ENCODE measurements around the gene NOS1AP. TPM values are rescaled to one million over a fixed set of nuclear protein-coding genes. Genes with fewer than 3 reads are reported as not detected.

Gene NOS1AP
- total RNA-seq, 4 donors from 2014 or later: 8.5 to 34.8 (median 14.1) TPM

- Histone ChIP-seq H3K4me3 (no peak overlapping the region), H3K36me3 (no peaks in the 10 kb centered on the region), H3K27ac (peak overlapping the region; percentile 19 to 56 (median 34)), H3K27me3 (no peaks in the 10 kb centered on the region), H3K9me3 (no peaks in the 10 kb centered on the region), H3K4me1 (peaks cover 0 to 7% (median 0%) of the 10 kb centered on the region in 4 donors)
- no peak for DNase-seq
- intact Hi-C loops (cut with DNase I; ENCODE audit: low total_unique reads) (no loop called here), in situ Hi-C loops (cut with MboI; ENCODE audit: low pct_ligation_motif_present in 1 of 4, low pct_unique_long_range_greater_than_20kb in 1 of 4, low sequenced_read_pairs in 3 of 4) (no loop called here)
- TF ChIP-seq EP300 (IDR thresholded peaks at IDR 0.05; ENCODE audit: low read depth) (no peak), CTCF (IDR thresholded peaks at IDR 0.05) (no peak)
- WGBS, 2 donors (ENCODE audit: low coverage in 1 of 2): 86 to 100% methylated on average over 1 to 10 of the region's 10 CpGs
Measured at GRCh38 chr1:162360237-162360873, 290.9 kb downstream of the NOS1AP start.

DNA sequence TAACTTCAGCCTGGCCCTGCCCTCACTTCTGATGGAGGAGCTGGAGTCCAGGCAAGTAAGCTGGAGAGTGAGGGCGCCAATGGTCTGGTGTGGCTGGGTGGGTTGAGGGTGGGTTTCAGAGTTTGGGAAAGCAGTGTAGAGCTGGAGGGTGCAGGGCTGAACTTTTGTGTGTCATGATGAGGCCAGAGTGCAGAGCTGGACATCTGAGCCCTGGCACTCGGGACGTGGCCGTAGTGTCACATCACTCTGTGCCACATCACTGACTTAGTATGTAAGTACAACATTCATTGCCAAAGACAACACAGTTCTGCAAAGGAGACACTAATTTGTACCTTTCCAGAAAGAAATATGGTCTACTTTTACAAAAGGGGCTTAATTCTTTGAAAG is 291.4 kb downstream of the NOS1AP start:
- in situ Hi-C loops (cut with MboI; ENCODE audit: low pct_ligation_motif_present in 1 of 4, low pct_unique_long_range_greater_than_20kb in 1 of 4, low sequenced_read_pairs in 3 of 4): no loop called here
- H3K36me3 ChIP-seq: no peaks in the 10 kb centered on the region
- WGBS, 2 donors (ENCODE audit: low coverage in 1 of 2): 92% methylated on average over 4 of the region's 4 CpGs; no CpG with 5 or more reads in 1 of the 2 donors

DNA sequence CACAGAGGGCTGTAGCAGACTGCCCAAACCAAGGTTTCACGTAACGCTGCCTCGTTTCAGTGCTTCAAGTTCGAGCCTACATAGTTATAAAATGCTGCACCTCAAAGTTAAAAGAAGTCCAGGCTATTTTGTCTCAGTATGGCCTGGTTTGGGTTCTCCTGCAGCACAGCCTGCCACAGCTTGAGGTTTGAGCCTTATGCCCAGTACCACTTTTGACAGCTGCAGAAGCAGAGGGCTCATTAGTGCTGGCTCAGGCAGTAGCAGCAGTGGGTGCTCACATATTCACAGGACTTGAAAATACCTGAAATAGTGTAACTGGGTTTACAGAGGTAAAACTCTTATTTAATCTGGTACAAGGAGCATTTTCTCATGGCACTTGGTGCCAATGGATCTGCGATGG is 291.9 kb downstream of the NOS1AP start:
- H3K36me3 ChIP-seq: no peaks in the 10 kb centered on the region
- TF ChIP-seq EP300 (IDR thresholded peaks at IDR 0.05; ENCODE audit: low read depth): no peak
- no peak for TF ChIP-seq CTCF (IDR thresholded peaks at IDR 0.05)
- no peak for TF ChIP-seq POLR2A (IDR thresholded peaks at IDR 0.05)
- TF ChIP-seq POLR2AphosphoS5 (IDR thresholded peaks at IDR 0.05): no peak
- intact Hi-C loops (cut with DNase I; ENCODE audit: low total_unique reads): no loop called here
- DNase-seq: no peak
- no peaks in the 10 kb centered on the region for H3K27me3 ChIP-seq
- H3K27ac ChIP-seq: peak overlapping the region in 2 of 4 donors; percentile 19 to 56
- peaks cover 0 to 7% (median 0%) of the 10 kb centered on the region in 4 donors for H3K4me1 ChIP-seq
- no peaks in the 10 kb centered on the region for H3K9me3 ChIP-seq
- in situ Hi-C loops (cut with MboI; ENCODE audit: low pct_ligation_motif_present in 1 of 4, low pct_unique_long_range_greater_than_20kb in 1 of 4, low sequenced_read_pairs in 3 of 4): no loop called here
- 80 to 91% methylated on average over 5 of the region's 5 CpGs for WGBS, 2 donors (ENCODE audit: low coverage in 1 of 2)
- no peak overlapping the region for H3K4me3 ChIP-seq

More for the DNA sequence above, 291.4 kb downstream of the NOS1AP start:
- intact Hi-C loops (cut with DNase I; ENCODE audit: low total_unique reads): no loop called here
- DNase-seq: no peak
- H3K4me3 ChIP-seq: no peak overlapping the region
- no peaks in the 10 kb centered on the region for H3K27me3 ChIP-seq
- H3K9me3 ChIP-seq: no peaks in the 10 kb centered on the region
- peak overlapping the region in 3 of 4 donors; percentile 6 to 56 (median 34) for H3K27ac ChIP-seq
- peaks cover 0 to 7% (median 0%) of the 10 kb centered on the region in 4 donors for H3K4me1 ChIP-seq
- no peak for TF ChIP-seq EP300 (IDR thresholded peaks at IDR 0.05; ENCODE audit: low read depth)
- TF ChIP-seq CTCF (IDR thresholded peaks at IDR 0.05): no peak
- no peak for TF ChIP-seq POLR2A (IDR thresholded peaks at IDR 0.05)
- TF ChIP-seq POLR2AphosphoS5 (IDR thresholded peaks at IDR 0.05): no peak

GRCh38 chr1:162363823-162364222 is 294.3 kb downstream of the NOS1AP start:
- in situ Hi-C loops (cut with MboI; ENCODE audit: low pct_ligation_motif_present in 1 of 4, low pct_unique_long_range_greater_than_20kb in 1 of 4, low sequenced_read_pairs in 3 of 4): no loop called here
- TF ChIP-seq POLR2AphosphoS5 (IDR thresholded peaks at IDR 0.05): no peak
- TF ChIP-seq CTCF (IDR thresholded peaks at IDR 0.05): no peak
- no peak for TF ChIP-seq EP300 (IDR thresholded peaks at IDR 0.05; ENCODE audit: low read depth)
- TF ChIP-seq POLR2A (IDR thresholded peaks at IDR 0.05): no peak
- no peaks in the 10 kb centered on the region for H3K27me3 ChIP-seq
- H3K9me3 ChIP-seq: no peaks in the 10 kb centered on the region
- no peak overlapping the region for H3K27ac ChIP-seq
- no peaks in the 10 kb centered on the region for H3K36me3 ChIP-seq
- 71 to 84% methylated on average over 2 to 3 of the region's 3 CpGs for WGBS, 2 donors (ENCODE audit: low coverage in 1 of 2)
- no peak for DNase-seq
- no peak overlapping the region for H3K4me3 ChIP-seq
- intact Hi-C loops (cut with DNase I; ENCODE audit: low total_unique reads): no loop called here
- peaks cover 0 to 21% (median 2%) of the 10 kb centered on the region in 4 donors for H3K4me1 ChIP-seq

Data from transverse colon (tissue), 4 donors.